Thyroid gland (tissue), 4 donors: ENCODE measurements around the gene SCAPER. TPM values are rescaled to one million over a fixed set of nuclear protein-coding genes. Genes with fewer than 3 reads are reported as not detected.

Experiments used
- DNase-seq, 2 donors: peaks; one replicate each; pipeline ENCODE4 v3.0.0-alpha.2; 2019
- H3K27ac ChIP-seq, 3 donors: fragments of 200-600 bp; sonication (generic); 1 replicate in 2 of 3; 2 replicates in 1 of 3; pipeline ENCODE4 v1.5.1; 2016 to 2019; ENCODE audit warnings: mild to moderate bottlenecking in 1 of 3, moderate library complexity in 1 of 3
- H3K27me3 ChIP-seq: fragments of 200-600 bp; sonication (generic); one replicate; pipeline ENCODE4 v1.5.1; 2019
- H3K36me3 ChIP-seq, 2 donors: fragments of 200-600 bp; sonication (generic); one replicate each; pipeline ENCODE4 v1.5.1; 2016 to 2019
- H3K4me1 ChIP-seq, 2 donors: fragments of 200-600 bp; sonication (generic); one replicate each; pipeline ENCODE4 v1.5.1; 2017 to 2019
- H3K4me3 ChIP-seq, 3 donors: fragments of 200-600 bp; sonication (generic); replicated peaks in 1 of 3; 1 replicate in 2 of 3; 2 replicates in 1 of 3; pipeline ENCODE4 v1.5.1; 2016; ENCODE audit warnings: mild to moderate bottlenecking in 1 of 3
- H3K9me3 ChIP-seq: fragments of 200-600 bp; sonication (generic); one replicate; pipeline ENCODE4 v1.5.1; 2017
- POLR2A ChIP-seq, 2 donors: fragments of 450-650 bp; IDR thresholded peaks; one replicate each; pipeline ENCODE4 v1.6.1; 2017; ENCODE audit warnings: antibody characterized with exemption in 2 of 2, mild to moderate bottlenecking in 2 of 2, moderate library complexity in 1 of 2
- WGBS, 2 donors: methylation state at CpG; one replicate each; pipeline ENCODE4 v1.1.5; 2017; 5-methylcytosine and 5-hydroxymethylcytosine counted together
- intact Hi-C: fragments of 100-400 bp; cut with DNase I; formaldehyde crosslinking; loops from one replicate; pipeline ENCODE4 v1.15.1; 2023
- total RNA-seq, 4 donors: library from RNA; depleted of rRNA; stranded (reverse); fragments of >200 nt; gene quantifications; one replicate each; pipeline ENCODE4 v1.2.3, GENCODE V29; 2016
- TF ChIP-seq, protein P1 (sequence below), 6 experiments: fragments of 200-600 bp in 3 of 6; fragments of 450-650 bp in 3 of 6; sonication (generic) in 3 of 6; IDR thresholded peaks; one replicate each; pipeline ENCODE4 v1.5.1; 2016 to 2019; ENCODE audit warnings: antibody characterized with exemption in 6 of 6, mild to moderate bottlenecking in 2 of 6, inconsistent platforms in 1 of 6, moderate library complexity in 1 of 6

SCAPER gene
- total RNA-seq, 4 donors from 2014 or later, result 45.2 to 90.8 (median 63.6) TPM

DNA sequence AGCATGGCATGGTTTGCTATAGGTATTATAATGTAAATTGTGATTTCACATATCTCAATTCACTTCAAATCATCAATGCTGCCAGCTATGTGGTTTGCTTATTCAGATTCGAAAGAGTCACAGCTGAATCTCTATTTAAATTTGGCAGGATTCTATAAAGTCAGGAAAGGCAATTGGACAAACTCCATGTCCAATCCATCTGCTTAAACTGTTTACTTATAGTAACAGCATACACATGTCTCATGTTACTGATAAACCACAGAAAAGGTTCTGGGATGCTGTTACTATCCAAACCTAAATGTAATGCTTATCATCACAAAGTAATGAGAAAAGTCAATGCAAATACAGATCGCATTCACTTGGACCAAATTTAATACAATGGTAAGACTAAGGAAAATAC is 338.9 kb downstream of the SCAPER start:
- TF ChIP-seq, protein P1, sequence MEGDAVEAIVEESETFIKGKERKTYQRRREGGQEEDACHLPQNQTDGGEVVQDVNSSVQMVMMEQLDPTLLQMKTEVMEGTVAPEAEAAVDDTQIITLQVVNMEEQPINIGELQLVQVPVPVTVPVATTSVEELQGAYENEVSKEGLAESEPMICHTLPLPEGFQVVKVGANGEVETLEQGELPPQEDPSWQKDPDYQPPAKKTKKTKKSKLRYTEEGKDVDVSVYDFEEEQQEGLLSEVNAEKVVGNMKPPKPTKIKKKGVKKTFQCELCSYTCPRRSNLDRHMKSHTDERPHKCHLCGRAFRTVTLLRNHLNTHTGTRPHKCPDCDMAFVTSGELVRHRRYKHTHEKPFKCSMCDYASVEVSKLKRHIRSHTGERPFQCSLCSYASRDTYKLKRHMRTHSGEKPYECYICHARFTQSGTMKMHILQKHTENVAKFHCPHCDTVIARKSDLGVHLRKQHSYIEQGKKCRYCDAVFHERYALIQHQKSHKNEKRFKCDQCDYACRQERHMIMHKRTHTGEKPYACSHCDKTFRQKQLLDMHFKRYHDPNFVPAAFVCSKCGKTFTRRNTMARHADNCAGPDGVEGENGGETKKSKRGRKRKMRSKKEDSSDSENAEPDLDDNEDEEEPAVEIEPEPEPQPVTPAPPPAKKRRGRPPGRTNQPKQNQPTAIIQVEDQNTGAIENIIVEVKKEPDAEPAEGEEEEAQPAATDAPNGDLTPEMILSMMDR (IDR thresholded peaks at IDR 0.05), result no peak
- TF ChIP-seq POLR2A (IDR thresholded peaks at IDR 0.05), result no peak
- Histone ChIP-seq H3K4me1 (no peaks in the 10 kb centered on the region), H3K27ac (no peak overlapping the region), H3K27me3 (no peaks in the 10 kb centered on the region), H3K9me3 (no peaks in the 10 kb centered on the region), H3K4me3 (no peak overlapping the region), H3K36me3 (no peaks in the 10 kb centered on the region)
- WGBS, 2 donors, result 79 to 80% methylated on average over 2 of the region's 2 CpGs
- intact Hi-C loops, result no loop called here
- no peak for DNase-seq

DNA sequence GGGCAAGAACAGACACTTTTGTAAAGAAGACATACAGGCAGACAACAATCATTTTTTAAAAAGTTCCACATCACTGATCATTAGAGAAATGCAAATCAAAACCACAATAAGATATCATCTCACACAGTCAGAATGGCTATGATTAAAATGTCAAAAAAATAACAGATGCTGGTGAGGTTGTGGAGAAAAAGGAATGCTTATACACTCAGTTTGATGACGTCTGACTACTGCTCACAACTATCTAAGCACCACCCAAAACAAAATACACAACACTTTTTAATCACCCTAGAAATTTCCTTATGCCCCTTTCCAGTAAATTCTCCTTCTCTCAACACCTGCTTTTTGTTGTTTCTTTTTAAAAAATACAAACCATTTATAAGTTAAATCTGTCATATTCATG is 339.8 kb downstream of the SCAPER start:
- WGBS, 2 donors, result 80% methylated on average over 1 of the region's 1 CpG
- intact Hi-C loops, result no loop called here
- no peak for DNase-seq
- Histone ChIP-seq H3K27ac (no peak overlapping the region), H3K4me1 (no peaks in the 10 kb centered on the region), H3K9me3 (no peaks in the 10 kb centered on the region), H3K27me3 (no peaks in the 10 kb centered on the region), H3K36me3 (no peaks in the 10 kb centered on the region), H3K4me3 (no peak overlapping the region)
- TF ChIP-seq, protein P1 (IDR thresholded peaks at IDR 0.05), result no peak
- TF ChIP-seq POLR2A (IDR thresholded peaks at IDR 0.05), result no peak

GRCh38 chr15:76555247-76555646 is 349.9 kb downstream of the SCAPER start:
- Histone ChIP-seq H3K36me3 (no peaks in the 10 kb centered on the region), H3K4me1 (no peaks in the 10 kb centered on the region), H3K27ac (no peak overlapping the region), H3K4me3 (no peak overlapping the region), H3K9me3 (no peaks in the 10 kb centered on the region), H3K27me3 (no peaks in the 10 kb centered on the region)
- 92 to 95% methylated on average over 1 of the region's 1 CpG for WGBS, 2 donors
- no peak for DNase-seq
- no peak for TF ChIP-seq POLR2A (IDR thresholded peaks at IDR 0.05)
- TF ChIP-seq, protein P1 (IDR thresholded peaks at IDR 0.05), result no peak
- intact Hi-C loops, result no loop called here

- Histone ChIP-seq H3K4me1 (no peaks in the 10 kb centered on the region), H3K27me3 (no peaks in the 10 kb centered on the region), H3K27ac (no peak overlapping the region), H3K9me3 (no peaks in the 10 kb centered on the region), H3K36me3 (no peaks in the 10 kb centered on the region), H3K4me3 (no peak overlapping the region)
- WGBS, 2 donors, result 94 to 100% methylated on average over 1 to 2 of the region's 2 CpGs
- intact Hi-C loops, result no loop called here
- DNase-seq, result no peak
- TF ChIP-seq, protein P1 (IDR thresholded peaks at IDR 0.05), result no peak
- TF ChIP-seq POLR2A (IDR thresholded peaks at IDR 0.05), result no peak
Observed at GRCh38 chr15:76553564-76553963, 351.6 kb downstream of the SCAPER start.

GRCh38 chr15:76553102-76553501 is 352.0 kb downstream of the SCAPER start:
- H3K4me1 ChIP-seq, result no peaks in the 10 kb centered on the region
- no peaks in the 10 kb centered on the region for H3K9me3 ChIP-seq
- H3K27ac ChIP-seq, result no peak overlapping the region
- WGBS, 2 donors, result 94 to 100% methylated on average over 1 to 2 of the region's 5 CpGs
- intact Hi-C loops, result no loop called here
- no peak for DNase-seq
- TF ChIP-seq, protein P1 (IDR thresholded peaks at IDR 0.05), result no peak
- TF ChIP-seq POLR2A (IDR thresholded peaks at IDR 0.05), result no peak
- no peaks in the 10 kb centered on the region for H3K27me3 ChIP-seq
- no peaks in the 10 kb centered on the region for H3K36me3 ChIP-seq
- H3K4me3 ChIP-seq, result no peak overlapping the region
